Lung (tissue), 12 donors: ENCODE measurements around the gene RAB3IL1. TPM values are rescaled to one million over a fixed set of nuclear protein-coding genes. Genes with fewer than 3 reads are reported as not detected.
A peak's percentile ranks its signal among the peaks of the same experiment; 100 is the strongest.

ENCODE experiments used
- ATAC-seq: fragments of 200-7000 bp; cut with Tn5 transposase; one replicate; pipeline ENCODE4 v1.9.1; 2020; ENCODE audit warnings: moderate number of reproducible peaks; ENCODE audit not compliant: insufficient read depth, low FRiP score
- DNase-seq, 3 donors: peaks; one replicate each; pipeline ENCODE4 v3.0.0-alpha.2; 2013 to 2017
- H3K27ac ChIP-seq, 2 donors: one replicate each; pipeline ENCODE4 v1.5.1; 2013; ENCODE audit warnings: mild to moderate bottlenecking in 2 of 2, moderate library complexity in 2 of 2, control low read depth in 1 of 2, inconsistent platforms in 1 of 2, low read depth in 1 of 2, low read length in 1 of 2
- H3K27me3 ChIP-seq, 3 donors: one replicate each; pipeline ENCODE4 v1.5.1; 2013; ENCODE audit warnings: low read length in 2 of 3; ENCODE audit not compliant: control insufficient read depth in 3 of 3, insufficient read depth in 3 of 3
- H3K36me3 ChIP-seq, 4 donors: one replicate each; pipeline ENCODE4 v1.5.1; 2013; ENCODE audit warnings: low read length in 4 of 4, mild to moderate bottlenecking in 1 of 4, moderate library complexity in 1 of 4; ENCODE audit not compliant: control insufficient read depth in 4 of 4, insufficient read depth in 4 of 4
- H3K4me1 ChIP-seq, 5 donors: one replicate each; pipeline ENCODE4 v1.5.1; 2013; ENCODE audit warnings: low read length in 5 of 5, mild to moderate bottlenecking in 2 of 5, moderate library complexity in 1 of 5; ENCODE audit not compliant: control insufficient read depth in 5 of 5, insufficient read depth in 5 of 5
- H3K4me3 ChIP-seq: one replicate; pipeline ENCODE4 v1.5.1; 2013; ENCODE audit warnings: mild to moderate bottlenecking, control low read depth, moderate library complexity
- H3K9ac ChIP-seq, 2 donors: one replicate each; pipeline ENCODE4 v1.5.1; 2013; ENCODE audit warnings: low read length in 2 of 2, control low read depth in 1 of 2; ENCODE audit not compliant: insufficient read depth in 1 of 2
- H3K9me3 ChIP-seq, 4 donors: one replicate each; pipeline ENCODE4 v1.5.1; 2013; ENCODE audit warnings: low read length in 3 of 4, mild to moderate bottlenecking in 1 of 4, moderate library complexity in 1 of 4; ENCODE audit not compliant: control insufficient read depth in 4 of 4, insufficient read depth in 3 of 4
- CTCF ChIP-seq: IDR thresholded peaks from 2 replicates; pipeline ENCODE4 v1.5.1; 2012; ENCODE audit warnings: mild to moderate bottlenecking; ENCODE audit errors: control extremely low read depth, extremely low read depth
- WGBS, 2 donors: extraction: QIAGEN DNeasy Blood & Tissue Kit; methylation state at CpG; one replicate each; pipeline ENCODE4 v1.1.7; 2013; 5-methylcytosine and 5-hydroxymethylcytosine counted together
- polyA plus RNA-seq, 2 donors: library from polyadenylated mRNA; stranded (reverse); fragments of 200-250 nt; gene quantifications; one replicate each; pipeline ENCODE4 v1.2.1, GENCODE V29; 2013
- total RNA-seq, 2 donors: library from RNA; depleted of rRNA in 1 of 2; stranded (reverse); fragments of >200 nt in 1 of 2; gene quantifications; one replicate each; pipeline ENCODE4 v1.2.1, GENCODE V29; 2014 to 2021
- donor health status: control.
- donor health status: control.
- donor health status: Bipolar disorder and iron deficiency.
- donor health status: healthy.
- donor health status: DM: yes; HTN: yes; CAD: no.

The RAB3IL1 gene
- total and polyA plus RNA-seq, 4 donors = 6.7 to 20.8 (median 9.8) TPM

GRCh38 chr11:61927501-61927900 lies 10.1 kb upstream of the RAB3IL1 start:
- TF ChIP-seq CTCF = no peak
- no peak for DNase-seq

GRCh38 chr11:61926235-61926634 lies 8.9 kb upstream of the RAB3IL1 start:
- DNase-seq (no peak), ATAC-seq (no peak)
- Histone ChIP-seq H3K9me3 (no peaks in the 10 kb centered on the region), H3K27me3 (no peaks in the 10 kb centered on the region), H3K4me1 (peaks cover 0 to 19% (median 14%) of the 10 kb centered on the region in 5 donors), H3K36me3 (no peaks in the 10 kb centered on the region), H3K4me3 (no peak overlapping the region), H3K9ac (no peak overlapping the region), H3K27ac (no peak overlapping the region)
- 94 to 96% methylated on average over 3 of the region's 3 CpGs for WGBS, 2 donors
- no peak for TF ChIP-seq CTCF

More at GRCh38 chr11:61927501-61927900, 10.1 kb upstream of the RAB3IL1 start:
- no peaks in the 10 kb centered on the region for H3K9me3 ChIP-seq
- no peaks in the 10 kb centered on the region for H3K27me3 ChIP-seq
- WGBS, 2 donors = 91 to 96% methylated on average over 1 of the region's 1 CpG
- H3K36me3 ChIP-seq = no peaks in the 10 kb centered on the region
- ATAC-seq = no peak
- no peak overlapping the region for H3K4me3 ChIP-seq
- no peak overlapping the region for H3K27ac ChIP-seq
- H3K4me1 ChIP-seq = peaks cover 0 to 17% (median 14%) of the 10 kb centered on the region in 5 donors
- no peak overlapping the region for H3K9ac ChIP-seq

- Histone ChIP-seq H3K4me1 (peaks cover 0 to 19% (median 14%) of the 10 kb centered on the region in 5 donors), H3K4me3 (no peak overlapping the region), H3K27me3 (no peaks in the 10 kb centered on the region), H3K36me3 (no peaks in the 10 kb centered on the region), H3K9me3 (no peaks in the 10 kb centered on the region), H3K9ac (no peak overlapping the region), H3K27ac (no peak overlapping the region)
- DNase-seq = no peak
- 92 to 98% methylated on average over 2 of the region's 2 CpGs for WGBS, 2 donors
- ATAC-seq = no peak
- no peak for TF ChIP-seq CTCF
Observed at GRCh38 chr11:61925736-61926135, 8.4 kb upstream of the RAB3IL1 start.

DNA sequence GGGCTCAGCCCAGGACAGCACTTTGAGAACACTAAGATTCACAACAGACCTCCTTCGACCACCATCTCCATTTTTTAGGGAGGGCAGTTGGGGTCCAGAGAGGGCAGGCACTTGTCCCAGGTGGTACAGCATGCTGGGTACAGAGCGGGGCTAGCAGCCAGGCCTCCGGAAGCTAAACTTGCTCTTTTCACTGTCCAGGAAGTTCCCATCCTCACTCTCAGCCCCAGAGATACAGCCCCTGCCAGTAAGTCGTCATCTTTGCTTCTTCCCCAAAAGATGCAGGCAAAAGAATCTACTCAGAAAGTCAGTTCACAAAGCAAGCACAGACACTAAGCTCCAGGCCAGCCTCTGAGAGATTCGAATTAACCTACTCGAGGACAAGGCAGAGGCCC lies 6.7 kb upstream of the RAB3IL1 start:
- DNase-seq (no peak), ATAC-seq (no peak)
- peak overlapping the region; percentile 3 to 50 for H3K9ac ChIP-seq
- 70 to 83% methylated on average over 6 of the region's 6 CpGs for WGBS, 2 donors
- TF ChIP-seq CTCF = no peak
- no peaks in the 10 kb centered on the region for H3K36me3 ChIP-seq
- H3K27ac ChIP-seq = peak overlapping the region; percentile 55 to 62
- H3K9me3 ChIP-seq = no peaks in the 10 kb centered on the region
- H3K4me3 ChIP-seq = no peak overlapping the region
- peaks cover 2 to 22% (median 14%) of the 10 kb centered on the region in 5 donors for H3K4me1 ChIP-seq
- peaks cover 0 to 4% (median 0%) of the 10 kb centered on the region in 3 donors for H3K27me3 ChIP-seq
